HCT116 (cell line): ENCODE data around the gene CLSTN1. TPM values are rescaled to one million over a fixed set of nuclear protein-coding genes. Genes with fewer than 3 reads are reported as not detected.
A peak's percentile ranks its signal among the peaks of the same experiment; 100 is the strongest.

ENCODE experiments used
- ATAC-seq: fragments of 200-7000 bp; cut with Tn5 transposase; 2 replicates; pipeline ENCODE4 v1.9.1; 2020; ENCODE audit warnings: mild to moderate bottlenecking, moderate library complexity
- BruUV-seq: library from RNA; stranded (reverse); fragments of 400-500 nt; replicated peaks from 2 replicates; lab custom pipeline; 2021; lab: Mats Ljungman, UMichigan
- CTCF ChIA-PET: fragments of 300-600 bp; sonication (Branson Sonifier 250); formaldehyde crosslinking; loops from one replicate; lab custom pipeline; 2021; ENCODE audit warnings: antibody characterized with exemption; lab: Charles Lee
- POLR2A ChIA-PET: fragments of 300-600, 350-600 bp; sonication (Branson Sonifier 250); formaldehyde crosslinking; loops from one replicate; lab custom pipeline; 2021; ENCODE audit warnings: antibody characterized with exemption; lab: Charles Lee
- RAD21 ChIA-PET, 2 experiments: fragments of 300-600 bp; sonication (Branson Sonifier 250); formaldehyde crosslinking; loops; one replicate each; lab custom pipeline; 2023; ENCODE audit warnings: low total read pairs in 2 of 2; ENCODE audit not compliant: uncharacterized antibody in 2 of 2, unreplicated experiment in 2 of 2, low non-redundant PET in 1 of 2; lab: Charles Lee
- DNase-seq: peaks from one replicate; pipeline ENCODE4 v3.0.0-alpha.2; 2010; ENCODE audit warnings: low read depth, low spot score
- H2AFZ ChIP-seq: fragments of 200-600 bp; shearing (Covaris generic), sonication (generic); 2 replicates; pipeline ENCODE4 v1.6.1; 2017; ENCODE audit warnings: low read depth, mixed run types, mixed read lengths, antibody characterized with exemption, low read length; ENCODE audit not compliant: poor library complexity, severe bottlenecking
- H3K27ac ChIP-seq: 2 replicates; pipeline ENCODE4 v1.5.1; 2012; ENCODE audit warnings: low read depth, low read length
- H3K27me3 ChIP-seq: fragments of 200-600 bp; sonication (generic); 2 replicates; pipeline ENCODE4 v1.6.1; 2016; ENCODE audit warnings: mixed run types, low read length, mixed read lengths; ENCODE audit not compliant: insufficient read depth
- H3K36me3 ChIP-seq, 2 experiments: fragments of 200-500 bp in 1 of 2; fragments of 200-600 bp in 1 of 2; sonication (Bioruptor generic) in 1 of 2; sonication (generic) in 1 of 2; 2 replicates each; pipeline versions ENCODE4 v1.5.1 to v1.6.1; 2014 to 2016; ENCODE audit warnings: low read length in 2 of 2, inconsistent platforms in 1 of 2, mixed read lengths in 1 of 2, mixed run types in 1 of 2; ENCODE audit not compliant: insufficient read depth in 2 of 2, control insufficient read depth in 1 of 2
- H3K4me1 ChIP-seq, 2 experiments: fragments of 200-600 bp in 1 of 2; sonication (generic) in 1 of 2; 2 replicates each; pipeline versions ENCODE4 v1.5.1 to v1.6.1; 2012 to 2017; ENCODE audit warnings: low read length in 2 of 2, inconsistent platforms in 1 of 2, mild to moderate bottlenecking in 1 of 2, mixed read lengths in 1 of 2, mixed run types in 1 of 2, moderate library complexity in 1 of 2; ENCODE audit not compliant: insufficient read depth in 2 of 2, control insufficient read depth in 1 of 2
- H3K4me2 ChIP-seq: fragments of 200-600 bp; sonication (generic); 2 replicates; pipeline ENCODE4 v1.6.1; 2017; ENCODE audit warnings: mixed run types, low read length, mixed read lengths
- H3K4me3 ChIP-seq, 2 experiments: fragments of 200-600 bp in 1 of 2; sonication (generic) in 1 of 2; replicated peaks in 1 of 2; 2 replicates each; pipeline ENCODE4 v1.5.1; 2011 to 2016; ENCODE audit warnings: low read length in 2 of 2, control low read depth in 1 of 2, low read depth in 1 of 2, mild to moderate bottlenecking in 1 of 2, mixed read lengths in 1 of 2, mixed run types in 1 of 2
- H3K79me2 ChIP-seq: fragments of 200-600 bp; sonication (generic); 2 replicates; pipeline ENCODE4 v1.6.1; 2017; ENCODE audit warnings: mild to moderate bottlenecking, mixed run types, low read length, moderate library complexity, mixed read lengths; ENCODE audit not compliant: insufficient read depth
- H3K9ac ChIP-seq: fragments of 200-600 bp; sonication (generic); 2 replicates; pipeline ENCODE4 v1.6.1; 2016; ENCODE audit warnings: low read length, mixed read lengths
- H3K9me2 ChIP-seq: fragments of 200-600 bp; sonication (generic), shearing (Covaris generic); 2 replicates; pipeline ENCODE4 v1.6.1; 2017; ENCODE audit warnings: mixed run types, mild to moderate bottlenecking, moderate library complexity; ENCODE audit not compliant: insufficient read depth
- H3K9me3 ChIP-seq, 2 experiments: fragments of 200-500 bp in 1 of 2; fragments of 200-600 bp in 1 of 2; sonication (Bioruptor generic) in 1 of 2; sonication (generic) in 1 of 2; 2 replicates each; pipeline ENCODE4 v1.6.1; 2014 to 2017; ENCODE audit warnings: low read length in 2 of 2, mixed read lengths in 2 of 2, inconsistent platforms in 1 of 2, low read depth in 1 of 2, mild to moderate bottlenecking in 1 of 2, mixed run types in 1 of 2, moderate library complexity in 1 of 2; ENCODE audit not compliant: control insufficient read depth in 1 of 2, insufficient read depth in 1 of 2
- H4K20me1 ChIP-seq: fragments of 200-600 bp; sonication (generic), shearing (Covaris generic); 2 replicates; pipeline ENCODE4 v1.6.1; 2017; ENCODE audit warnings: mixed run types, mild to moderate bottlenecking, moderate library complexity; ENCODE audit not compliant: insufficient read depth
- ATF3 ChIP-seq: IDR thresholded peaks from 2 replicates; pipeline ENCODE4 v1.6.1; 2012
- CEBPB ChIP-seq: IDR thresholded peaks from 2 replicates; pipeline ENCODE4 v1.6.1; 2012; ENCODE audit warnings: low read depth
- CTCF ChIP-seq, 3 experiments: fragments of 200-600 bp in 1 of 3; sonication (generic) in 1 of 3; IDR thresholded peaks in 2 of 3; conservative IDR thresholded peaks in 1 of 3; 2 replicates each; pipeline ENCODE4 v1.5.1; 2012 to 2017; ENCODE audit warnings: low read depth in 2 of 3, low read length in 2 of 3, antibody characterized with exemption in 1 of 3, borderline replicate concordance in 1 of 3, control low read depth in 1 of 3, mild to moderate bottlenecking in 1 of 3, mixed read lengths in 1 of 3, mixed run types in 1 of 3, moderate library complexity in 1 of 3; ENCODE audit not compliant: insufficient read depth in 1 of 3
- EGR1 ChIP-seq: IDR thresholded peaks from 2 replicates; pipeline ENCODE4 v1.6.1; 2012; ENCODE audit warnings: low read depth
- EZH2 ChIP-seq: fragments of 200-600 bp; sonication (generic); IDR thresholded peaks from 2 replicates; pipeline ENCODE4 v1.6.1; 2017; ENCODE audit warnings: antibody characterized with exemption, mixed run types
- EZH2phosphoT487 ChIP-seq: fragments of 200-600 bp; IDR thresholded peaks from 2 replicates; pipeline ENCODE4 v1.6.1; 2018; ENCODE audit warnings: antibody characterized with exemption, borderline replicate concordance
- FOSL1 ChIP-seq: IDR thresholded peaks from 2 replicates; pipeline ENCODE4 v1.6.1; 2012; ENCODE audit warnings: low read depth
- JUND ChIP-seq: IDR thresholded peaks from 2 replicates; pipeline ENCODE4 v1.6.1; 2012
- REST ChIP-seq: IDR thresholded peaks from 2 replicates; pipeline ENCODE4 v1.6.1; 2012; ENCODE audit warnings: low read depth
- SP1 ChIP-seq: IDR thresholded peaks from 2 replicates; pipeline ENCODE4 v1.6.1; 2012; ENCODE audit warnings: low read depth
- SRF ChIP-seq: IDR thresholded peaks from 2 replicates; pipeline ENCODE4 v1.6.1; 2012; ENCODE audit warnings: low read depth
- YY1 ChIP-seq: IDR thresholded peaks from 2 replicates; pipeline ENCODE4 v1.6.1; 2011; ENCODE audit warnings: low read length, low read depth, moderate library complexity, mild to moderate bottlenecking; ENCODE audit not compliant: insufficient replicate concordance; ENCODE audit errors: extremely low read depth
- ZFX ChIP-seq: fragments of 450-650 bp; IDR thresholded peaks from 2 replicates; pipeline ENCODE4 v1.6.1; 2017
- ZNF274 ChIP-seq: fragments of 200-500 bp; sonication (Bioruptor generic); IDR thresholded peaks from 2 replicates; pipeline ENCODE4 v1.6.1; 2014; ENCODE audit warnings: mild to moderate bottlenecking, low read depth, low read length, inconsistent platforms
- intact Hi-C: fragments of 100-400 bp; cut with micrococcal nuclease; formaldehyde crosslinking; loops from 2 replicates; pipeline ENCODE4 v1.10.0; 2022
- total RNA-seq: library from RNA; stranded (reverse); gene quantifications from one replicate; pipeline ENCODE4 v1.2.1, GENCODE V29; 2021; ENCODE audit not compliant: unreplicated experiment

Gene CLSTN1
- total RNA-seq, 1 experiment from 2014 or later, result 113 TPM

GRCh38 chr1:9782116-9782751 lies 41.5 kb downstream of the CLSTN1 start:
- Histone ChIP-seq H3K9me3 (no peaks in the 10 kb centered on the region), H3K79me2 (peaks cover 76% of the 10 kb centered on the region), H3K36me3 (no peaks in the 10 kb centered on the region), H2AFZ (no peak overlapping the region), H3K9ac (no peak overlapping the region), H3K27me3 (no peaks in the 10 kb centered on the region), H3K4me1 (peaks cover 12 to 19% of the 10 kb centered on the region in 2 experiments; a peak in 3 of 4 replicates), H3K4me2 (peak overlapping the region; percentile 30), H3K4me3 (no peak overlapping the region), H4K20me1 (peaks cover 12% of the 10 kb centered on the region; the same call in 1 of the 2 replicates), H3K9me2 (no peaks in the 10 kb centered on the region), H3K27ac (no peak overlapping the region)
- intact Hi-C loops, result loop anchor here (5.0 kb wide), 1 partner anchor 40 kb away; the partner anchor contains the start of gene CLSTN1
- CTCF ChIA-PET, result interaction anchor here (0.6 to 1.3 kb wide), 3 partner anchors 9 to 137 kb away, joined by 3 to 4 read pairs (median 3); no protein-coding TSS in a partner anchor
- TF ChIP-seq JUND (no peak), ZFX (no peak), ZNF274 (no peak), ATF3 (no peak), EZH2phosphoT487 (no peak), EGR1 (no peak)
- POLR2A ChIA-PET, result no interaction called here
- ATAC-seq (no peak), DNase-seq (no peak)
- RAD21 ChIA-PET, result no interaction called here
- no TSS peak for BruUV-seq

- DNase-seq, result no peak
- peaks cover 12% of the 10 kb centered on the region; the same call in 1 of the 2 replicates for H4K20me1 ChIP-seq
- BruUV-seq, result no TSS peak
- peaks cover 78% of the 10 kb centered on the region for H3K79me2 ChIP-seq
- H3K4me2 ChIP-seq, result no peak overlapping the region
- RAD21 ChIA-PET, result no interaction called here
- CTCF ChIA-PET, result no interaction called here
- H3K27ac ChIP-seq, result no peak overlapping the region
- H3K9me2 ChIP-seq, result no peaks in the 10 kb centered on the region
- intact Hi-C loops, result loop anchor here (5.0 kb wide), 1 partner anchor 42 kb away; the partner anchor contains the start of gene CLSTN1
- POLR2A ChIA-PET, result no interaction called here
- no peak for ATAC-seq
- no peak overlapping the region for H3K4me3 ChIP-seq
- no peaks in the 10 kb centered on the region for H3K36me3 ChIP-seq
- peaks cover 12 to 19% of the 10 kb centered on the region in 2 experiments; a peak in 3 of 4 replicates for H3K4me1 ChIP-seq
- TF ChIP-seq CTCF (IDR thresholded peaks at IDR 0.05 in 2 of 3, conservative IDR thresholded peaks at IDR 0.05 in 1 of 3; ENCODE audit: borderline replicate concordance in 1 of 3, insufficient read depth in 1 of 3, low read depth in 2 of 3, low read length in 2 of 3), result no peak
- TF ChIP-seq SP1, result no peak
- TF ChIP-seq YY1, result no peak
- no peak for TF ChIP-seq FOSL1
- TF ChIP-seq EZH2phosphoT487, result no peak
- TF ChIP-seq SRF, result no peak
- TF ChIP-seq EZH2, result no peak
- no peak for TF ChIP-seq CEBPB
- no peak for TF ChIP-seq REST
- no peaks in the 10 kb centered on the region for H3K27me3 ChIP-seq
- H2AFZ ChIP-seq, result no peak overlapping the region
- H3K9ac ChIP-seq, result no peak overlapping the region
- no peaks in the 10 kb centered on the region for H3K9me3 ChIP-seq
These were observed 43.1 kb downstream of the CLSTN1 start for GRCh38 chr1:9780554-9781110.
